ENCODE measurements around the gene ELMOD3.
"Not testable (repeated sequence)": the region's sequence is repeated elsewhere in the genome, so short reads cannot be mapped to it uniquely, and the experiment has no call there.

ELMOD3 gene

DNA sequence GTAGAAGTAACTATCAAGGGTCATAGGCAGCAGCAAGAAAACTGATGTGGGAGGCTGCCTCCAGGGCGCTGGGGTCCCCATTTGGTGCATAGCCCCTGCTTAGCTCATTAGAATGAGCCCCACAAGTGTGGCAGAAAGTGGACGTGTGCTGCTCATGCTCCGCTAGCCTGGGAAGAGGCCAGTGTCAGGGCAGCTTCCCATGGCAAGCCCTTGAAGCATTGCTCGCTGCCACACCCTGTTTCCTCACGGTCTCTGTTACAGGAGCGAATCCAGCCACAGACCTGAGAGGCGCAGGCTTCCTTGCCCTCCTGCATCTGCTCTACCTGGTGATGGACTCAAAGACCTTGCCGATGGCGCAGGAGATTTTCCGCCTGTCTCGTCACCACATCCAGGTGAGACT lies 22.5 kb downstream of the ELMOD3 start:
- DNase-seq, result no peak

DNA sequence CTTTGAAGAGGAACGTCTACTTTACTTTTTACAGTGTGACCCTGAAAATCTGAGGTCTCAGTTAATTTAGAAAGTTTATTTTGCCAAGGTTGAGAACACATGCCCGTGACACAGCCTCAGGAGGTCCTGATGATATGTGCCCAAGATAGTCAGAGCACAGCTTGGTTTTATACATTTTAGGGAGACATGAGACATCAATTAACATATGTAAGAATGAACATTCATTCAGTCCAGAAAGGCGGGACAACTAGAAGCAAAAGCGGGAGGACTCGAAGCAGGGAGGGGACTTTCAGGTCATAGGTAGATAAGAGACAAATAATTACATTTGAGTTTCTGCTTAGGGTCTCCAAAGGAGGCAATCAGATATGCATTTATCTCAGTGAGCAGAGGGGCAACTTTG lies 23.7 kb downstream of the ELMOD3 start:
- DNase-seq, result no peak

DNA sequence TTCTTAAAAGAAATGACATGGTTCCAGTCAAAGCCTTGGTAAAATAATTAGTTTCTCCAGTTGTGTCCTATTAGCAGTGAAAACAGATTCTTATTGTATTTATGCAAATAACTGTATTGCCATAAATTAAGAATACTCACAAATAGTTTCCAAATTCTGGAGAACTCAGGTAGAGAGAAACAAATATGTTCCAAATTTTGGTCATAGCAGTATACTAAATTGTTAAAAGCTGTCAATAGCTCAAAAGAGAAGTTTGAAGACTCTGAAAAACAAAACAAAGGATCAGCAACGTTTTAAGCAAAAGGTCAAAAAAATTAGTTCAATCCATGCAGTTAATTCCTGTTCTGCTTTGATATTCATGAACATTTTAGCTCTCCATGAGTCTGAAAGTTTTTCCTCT lies 25.5 kb downstream of the ELMOD3 start:
- no peak for DNase-seq

- DNase-seq, result not testable (repeated sequence)
Measured at GRCh38 chr2:85383151-85383550, 28.6 kb downstream of the ELMOD3 start.

GRCh38 chr2:85383850-85384249 lies 29.3 kb downstream of the ELMOD3 start:
- DNase-seq, result no peak

GRCh38 chr2:85385746-85386145 lies 31.2 kb downstream of the ELMOD3 start:
- DNase-seq, result no peak

GRCh38 chr2:85387754-85388153 lies 33.2 kb downstream of the ELMOD3 start:
- DNase-seq, result no peak

DNA sequence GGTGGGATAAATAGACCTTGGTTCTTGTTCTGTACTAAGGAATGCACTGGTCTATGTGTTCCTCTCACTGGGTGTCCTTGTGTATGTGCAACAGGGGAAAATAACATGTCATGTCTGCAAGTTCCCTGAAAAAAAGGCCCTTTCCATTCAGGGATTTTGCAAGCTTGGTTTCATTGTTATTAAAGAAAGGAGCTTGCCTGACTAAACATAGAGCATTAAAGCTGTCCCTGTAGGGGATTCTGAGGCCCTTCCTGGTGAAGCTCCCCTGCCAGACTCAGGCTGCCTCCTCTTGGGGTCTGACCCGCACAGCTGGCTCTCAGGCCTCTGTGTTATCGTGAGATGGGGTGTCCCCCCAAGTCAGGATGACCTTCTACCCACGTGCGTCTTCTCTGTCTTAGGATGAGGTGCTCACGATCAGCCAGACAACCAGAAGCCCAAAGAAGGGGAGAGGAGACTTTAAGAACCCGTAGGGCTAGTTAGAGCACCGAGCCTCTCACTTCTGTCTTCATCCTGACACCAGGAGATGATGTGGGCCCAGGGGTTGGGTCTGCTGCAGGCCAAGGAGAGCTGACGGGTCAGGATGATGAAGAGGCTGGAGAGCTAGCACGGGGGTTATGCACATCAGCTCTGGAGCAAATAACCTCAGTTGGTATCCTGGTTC lies 34.4 kb downstream of the ELMOD3 start:
- DNase-seq, result no peak

- peak; percentile 68 for DNase-seq
Measured at GRCh38 chr2:85390941-85391669, 36.5 kb downstream of the ELMOD3 start.

DNA sequence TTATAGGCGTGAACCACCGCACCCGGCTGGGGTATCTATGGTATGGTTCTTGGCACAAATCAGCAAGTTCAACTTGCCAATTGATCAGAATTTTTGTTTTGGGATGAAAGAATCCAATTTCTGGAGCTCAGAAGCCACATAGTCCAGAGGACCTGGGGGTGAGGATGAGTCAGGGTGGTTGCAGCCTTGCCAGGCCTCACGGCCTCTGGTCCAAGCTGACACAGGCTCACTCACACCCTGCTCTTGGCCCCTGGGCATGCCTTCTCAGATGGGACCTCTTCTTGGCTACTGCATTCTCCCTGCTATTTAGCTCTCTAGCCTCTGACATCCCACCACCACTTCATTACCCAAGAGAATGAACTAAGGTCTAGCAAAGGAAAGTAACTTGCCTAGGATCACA lies 39.3 kb downstream of the ELMOD3 start:
- DNase-seq, result no peak

- DNase-seq, result no peak
Measured at GRCh38 chr2:85394261-85394681, 39.7 kb downstream of the ELMOD3 start.

GRCh38 chr2:85394976-85395375 lies 40.4 kb downstream of the ELMOD3 start:
- DNase-seq, result no peak

DNA sequence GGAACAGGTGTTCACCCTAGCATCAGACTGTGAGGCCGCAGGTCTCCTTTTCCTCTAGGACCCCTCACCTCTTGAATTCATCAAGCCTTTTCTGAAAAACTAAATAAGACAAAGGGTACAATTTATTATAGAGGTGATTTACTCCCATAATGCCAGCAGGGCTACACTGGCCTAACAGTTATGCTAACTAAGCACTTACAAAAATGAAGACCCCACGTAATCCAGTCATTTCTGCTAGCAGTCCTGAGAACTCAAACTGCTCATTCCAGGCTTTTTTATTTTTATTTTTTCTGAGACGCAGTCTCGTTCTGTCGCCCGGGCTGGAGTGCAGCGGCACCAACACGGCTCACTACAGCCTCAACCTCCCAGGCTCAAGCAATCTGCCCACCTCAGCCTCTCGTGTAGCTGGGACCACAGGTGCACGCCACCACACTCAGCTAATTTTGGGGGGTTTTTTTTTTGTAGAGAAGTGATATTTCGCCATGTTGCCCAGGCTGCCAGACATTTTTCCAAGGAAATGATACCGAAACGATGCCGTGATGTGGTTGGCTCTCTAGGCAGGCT lies 41.4 kb downstream of the ELMOD3 start:
- DNase-seq, result no peak

- no peak for DNase-seq
Measured at GRCh38 chr2:85396531-85397470, 42.2 kb downstream of the ELMOD3 start.

GRCh38 chr2:85397925-85398331 lies 43.4 kb downstream of the ELMOD3 start:
- DNase-seq, result no peak

DNA sequence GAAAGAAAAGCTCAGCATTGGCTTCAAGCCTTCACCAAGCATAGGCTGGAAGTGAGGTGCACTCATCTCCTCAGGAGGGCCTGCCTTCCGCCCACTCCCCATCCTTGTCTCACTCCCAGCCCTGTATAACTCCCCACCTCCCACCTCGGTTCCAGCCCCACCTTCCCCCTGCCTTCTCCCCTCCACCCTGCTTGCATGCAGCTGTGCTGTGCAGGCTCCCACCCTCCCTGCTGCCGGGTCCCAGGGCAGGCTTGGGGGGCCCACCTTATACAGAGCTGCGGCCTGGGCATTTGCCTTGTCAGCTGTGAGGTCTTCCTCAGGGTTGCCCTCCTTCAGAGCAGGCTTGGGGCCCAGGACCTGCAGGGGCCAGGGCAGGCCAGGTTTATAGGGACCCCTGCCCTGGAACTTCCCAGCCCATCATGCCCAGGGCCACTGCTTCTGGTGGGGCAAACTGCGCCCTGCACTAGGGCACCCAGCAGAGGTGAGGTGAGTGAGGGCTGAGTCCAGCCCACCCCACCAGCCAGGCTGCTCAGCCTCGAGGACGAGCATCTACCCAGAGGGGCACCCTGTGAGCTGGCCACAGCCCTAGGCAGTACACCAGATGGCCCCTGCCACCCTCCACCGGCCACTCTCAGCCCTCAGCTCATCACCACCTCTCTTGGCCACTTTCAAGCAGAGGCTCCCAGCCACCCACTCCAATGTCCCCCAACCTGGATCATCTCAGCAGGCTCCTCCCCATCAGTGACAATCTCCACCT lies 44.0 kb downstream of the ELMOD3 start:
- peak; percentile 23 for DNase-seq

DNA sequence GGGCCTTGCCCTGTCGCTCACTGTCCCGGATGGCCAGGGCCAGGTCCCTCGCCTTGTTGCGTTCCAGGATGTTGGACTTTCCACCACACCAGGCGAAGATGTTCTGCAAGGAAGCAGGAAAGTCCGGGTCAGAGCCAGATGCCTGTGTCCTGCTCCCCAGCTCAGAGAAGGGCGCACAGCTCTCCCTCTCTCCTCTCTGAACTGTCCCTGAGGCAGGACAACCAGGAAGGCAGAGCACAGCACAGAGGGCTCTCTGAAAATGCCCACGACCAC lies 44.5 kb downstream of the ELMOD3 start:
- DNase-seq, result peak; percentile 22

GRCh38 chr2:85400023-85400422 lies 45.5 kb downstream of the ELMOD3 start:
- DNase-seq, result peak; percentile 22

- DNase-seq, result no peak
Measured at GRCh38 chr2:85400541-85401463, 46.2 kb downstream of the ELMOD3 start.

GRCh38 chr2:85401464-85401805 lies 46.9 kb downstream of the ELMOD3 start:
- no peak for DNase-seq

DNA sequence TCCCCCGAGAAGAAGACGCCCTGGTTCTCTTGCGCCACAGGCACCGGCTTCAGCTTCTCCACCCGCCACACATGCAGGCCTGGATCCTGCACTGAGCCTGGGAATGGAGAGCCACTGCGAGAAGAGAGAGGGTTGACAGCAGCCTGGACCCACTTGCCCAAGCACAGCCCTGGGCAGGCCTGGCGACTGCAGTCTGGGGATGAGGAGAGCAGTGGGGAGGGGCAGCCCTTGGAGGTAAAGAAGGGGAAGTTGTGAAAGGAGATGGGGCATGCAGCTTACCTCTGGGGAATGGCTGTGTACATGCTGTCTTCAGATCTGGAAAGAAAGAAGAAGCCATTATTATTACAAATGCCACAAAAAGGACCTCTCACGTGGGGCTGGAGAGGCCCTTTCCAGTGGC lies 47.3 kb downstream of the ELMOD3 start:
- DNase-seq, result no peak
